Measurements from ENCODE around the gene NEO1. TPM values are rescaled to one million over a fixed set of nuclear protein-coding genes. Genes with fewer than 3 reads are reported as not detected.

The NEO1 gene
- polyA plus RNA-seq, 4 donors: 115 to 144 (median 133) TPM

DNA sequence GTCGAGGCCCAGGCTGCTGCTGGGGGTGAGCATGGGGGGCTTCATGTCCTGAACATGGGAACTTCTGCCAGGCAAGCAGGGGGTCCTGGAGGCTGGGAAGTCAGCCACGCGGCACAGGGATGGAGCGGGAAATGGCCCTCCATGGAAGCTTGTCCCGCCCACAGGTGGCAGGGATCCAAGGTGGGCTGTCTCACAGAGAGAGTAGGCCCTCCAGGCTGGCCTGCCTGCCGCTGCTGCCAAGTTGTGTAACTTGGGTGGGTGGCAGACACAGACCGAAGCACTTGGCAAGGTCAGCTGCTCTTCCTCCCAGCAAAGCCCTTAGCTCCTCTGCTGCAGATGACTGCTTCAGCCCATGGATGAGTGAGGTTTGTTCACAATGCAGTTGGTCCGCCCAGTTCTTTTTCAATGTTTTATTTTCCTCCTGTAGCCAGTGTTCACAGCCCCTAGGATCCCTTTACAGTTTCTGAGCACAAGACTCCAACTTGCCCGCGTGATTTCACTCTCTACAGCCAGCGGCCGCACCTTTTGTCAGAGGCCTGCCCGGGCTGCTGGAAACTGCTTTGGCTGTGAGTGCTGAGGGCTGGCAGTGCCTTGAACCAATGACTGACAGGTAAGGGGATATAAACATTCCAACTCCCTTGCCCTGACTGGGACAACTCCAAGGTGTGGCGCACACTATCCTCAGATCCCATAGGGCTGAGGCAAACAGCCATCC lies 289.8 kb downstream of the NEO1 start:
- no peak for DNase-seq (ENCODE audit: low read depth in 4 of 4, low spot score in 2 of 4)

DNA sequence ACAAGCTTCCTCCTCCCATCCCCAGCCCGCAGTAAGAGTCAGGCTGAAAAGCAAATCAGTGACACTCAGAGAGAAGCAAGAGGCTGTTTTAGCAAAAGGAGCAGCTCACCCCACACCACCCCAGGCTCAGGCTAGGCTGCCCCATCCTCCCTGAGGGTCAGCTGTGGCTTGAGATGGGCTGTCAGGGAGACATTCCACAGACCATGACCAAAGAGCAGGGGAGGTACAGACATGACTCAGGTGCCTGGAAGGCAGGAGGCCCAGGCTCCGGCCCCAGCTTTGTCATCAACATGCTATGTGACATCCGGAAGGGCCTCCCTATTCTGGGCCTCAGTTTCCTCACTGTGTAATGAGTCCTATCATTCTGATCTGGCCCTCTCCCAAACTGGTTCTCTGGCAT lies 291.8 kb downstream of the NEO1 start:
- DNase-seq (ENCODE audit: low read depth in 4 of 4, low spot score in 2 of 4): no peak

- DNase-seq (ENCODE audit: low read depth in 4 of 4, low spot score in 2 of 4): no peak
Measured at GRCh38 chr15:73345658-73346057, 293.4 kb downstream of the NEO1 start.

DNA sequence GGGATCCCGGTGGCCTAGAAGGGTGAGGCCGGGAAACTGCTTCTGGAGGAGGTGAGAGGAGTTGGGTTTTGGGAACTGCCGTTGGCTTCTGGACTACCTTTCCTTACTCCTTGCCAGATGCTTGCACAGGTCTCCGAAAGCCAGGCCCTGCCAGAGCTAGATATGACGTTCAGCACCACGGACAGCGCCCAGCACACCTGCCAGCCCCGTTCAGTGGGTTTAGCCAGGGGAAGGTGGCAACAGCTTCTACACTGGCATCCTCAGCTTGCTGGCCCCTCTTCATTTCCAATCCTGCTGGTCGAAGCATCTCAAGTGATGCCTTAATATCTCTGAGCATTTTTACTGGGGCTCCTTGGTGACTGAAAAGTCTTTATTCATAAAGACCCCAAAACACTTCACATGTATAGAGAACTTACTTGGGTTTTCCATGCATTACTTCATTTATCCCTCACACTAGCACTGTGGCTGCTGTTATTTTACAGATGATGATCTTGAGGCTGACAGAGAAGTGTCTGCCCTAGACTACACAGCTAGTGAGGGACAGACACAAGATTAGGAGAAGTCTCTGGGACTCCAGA lies 294.6 kb downstream of the NEO1 start:
- DNase-seq (ENCODE audit: low read depth in 4 of 4, low spot score in 2 of 4): peak in 3 of 4 donors; percentile 58 to 73 (median 60)

DNA sequence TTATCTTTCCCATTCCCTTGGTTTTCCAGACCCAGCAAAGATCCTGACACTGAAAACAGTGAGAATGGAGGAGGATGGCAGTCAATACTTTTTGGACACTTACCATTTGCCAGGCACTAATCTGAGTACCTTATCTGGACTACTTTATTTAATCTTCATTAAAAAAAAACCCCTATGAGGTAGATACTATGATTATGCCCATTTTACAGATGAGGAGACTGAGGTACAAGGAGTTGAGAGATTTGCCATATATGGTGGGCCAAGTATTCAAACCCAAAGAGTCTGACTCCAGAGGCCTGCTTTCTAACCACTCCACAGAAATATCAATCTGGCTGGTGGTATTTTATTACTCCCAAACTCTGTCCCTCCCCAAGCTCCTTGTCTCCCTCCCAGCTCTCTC lies 296.9 kb downstream of the NEO1 start:
- DNase-seq (ENCODE audit: low read depth in 4 of 4, low spot score in 2 of 4): no peak

- no peak for DNase-seq (ENCODE audit: low read depth in 4 of 4, low spot score in 2 of 4)
Measured at GRCh38 chr15:73352082-73352481, 299.8 kb downstream of the NEO1 start.

DNA sequence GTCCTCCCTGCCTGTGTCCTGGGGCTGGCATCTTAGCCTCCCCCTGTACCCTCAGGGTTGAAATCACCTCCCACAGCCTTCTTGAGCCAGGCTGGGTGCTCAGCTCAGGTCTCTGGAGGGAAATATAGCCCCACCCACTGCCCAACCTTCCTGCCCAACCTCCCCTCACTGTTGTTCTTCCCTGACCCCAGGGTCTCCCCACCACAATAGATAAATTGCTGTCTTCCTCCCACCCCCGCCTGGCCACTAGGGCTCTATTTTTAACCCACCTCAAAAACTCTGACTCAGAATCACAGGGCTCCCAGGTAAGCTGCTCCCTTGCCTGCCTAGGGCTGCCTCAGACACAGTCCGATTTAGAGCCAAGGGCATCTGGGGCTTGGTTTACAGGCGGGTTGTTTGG lies 301.5 kb downstream of the NEO1 start:
- DNase-seq (ENCODE audit: low read depth in 4 of 4, low spot score in 2 of 4): no peak

- DNase-seq (ENCODE audit: low read depth in 4 of 4, low spot score in 2 of 4): no peak
Measured at GRCh38 chr15:73354241-73354640, 302.0 kb downstream of the NEO1 start.
